ENCODE measurements around the gene HTR3B. TPM values are rescaled to one million over a fixed set of nuclear protein-coding genes. Genes with fewer than 3 reads are reported as not detected.

HTR3B gene
- total and polyA plus RNA-seq, 10 of the 15 experiments (the other 5 are each of a cell fraction or from before 2014, with no cell fraction given) = not detected

- TF ChIP-seq SUPT20H (IDR thresholded peaks at IDR 0.05; ENCODE audit: borderline replicate concordance, control insufficient read depth, low read depth, low read length) = no peak
- no peak for TF ChIP-seq POLR2AphosphoS2 (IDR thresholded peaks at IDR 0.05; ENCODE audit: low read depth, low read length)
- TF ChIP-seq SREBF2 (IDR thresholded peaks at IDR 0.05; ENCODE audit: low read length) = no peak
- no peak for TF ChIP-seq RBBP5 (conservative IDR thresholded peaks at IDR 0.05)
- no peak for TF ChIP-seq TCF12 (IDR thresholded peaks at IDR 0.05; ENCODE audit: low read depth, low read length)
- TF ChIP-seq BCL11A (IDR thresholded peaks at IDR 0.05; ENCODE audit: low read depth, low read length) = no peak
- no peak for TF ChIP-seq HSF1 (IDR thresholded peaks at IDR 0.05; ENCODE audit: low read depth, low read length)
- no peak for TF ChIP-seq CHD4 (IDR thresholded peaks at IDR 0.05)
- TF ChIP-seq RUNX3 (IDR thresholded peaks at IDR 0.05; ENCODE audit: low read length) = no peak; the same call in 1 of the 2 replicates
- no peak for TF ChIP-seq HCFC1 (IDR thresholded peaks at IDR 0.05; ENCODE audit: low read length)
- TF ChIP-seq SIN3A (IDR thresholded peaks at IDR 0.05; ENCODE audit: low read depth, low read length) = 0 out of 2 replicates have a peak, but pooled peaks have one; percentile 46
- TF ChIP-seq EP300 (IDR thresholded peaks at IDR 0.05; ENCODE audit: borderline replicate concordance in 1 of 2, control insufficient read depth in 1 of 2, low read depth in 2 of 2, low read length in 2 of 2) = no peak
- peak; percentile 52 for TF ChIP-seq KLF5 (IDR thresholded peaks at IDR 0.05; ENCODE audit: partially characterized antibody)
- TF ChIP-seq ZNF207 (IDR thresholded peaks at IDR 0.05; ENCODE audit: borderline replicate concordance) = no peak
- no peak for TF ChIP-seq IKZF2 (IDR thresholded peaks at IDR 0.05)
- no peak for TF ChIP-seq ZNF592 (IDR thresholded peaks at IDR 0.05)
- TF ChIP-seq BHLHE40 (IDR thresholded peaks at IDR 0.05; ENCODE audit: borderline replicate concordance in 1 of 2, low read depth in 2 of 2, low read length in 1 of 2) = no peak
- no peak for TF ChIP-seq BMI1 (IDR thresholded peaks at IDR 0.05; ENCODE audit: borderline replicate concordance)
- TF ChIP-seq ASH2L (IDR thresholded peaks at IDR 0.05; ENCODE audit: borderline replicate concordance, low read depth) = 0 out of 2 replicates have a peak, but pooled peaks have one; percentile 30
- no peak for TF ChIP-seq MEF2B (IDR thresholded peaks at IDR 0.05; ENCODE audit: partially characterized antibody, poor library complexity, severe bottlenecking)
- TF ChIP-seq IRF4 (IDR thresholded peaks at IDR 0.05; ENCODE audit: low read depth, low read length) = no peak
- no peak for TF ChIP-seq RELA (IDR thresholded peaks at IDR 0.05; ENCODE audit: borderline replicate concordance, partially characterized antibody)
- no peak for TF ChIP-seq BCLAF1 (IDR thresholded peaks at IDR 0.05)
Measured at GRCh38 chr11:113874581-113875233, 29.9 kb upstream of the HTR3B start (continued).

Measured in GM12878 (cell line).